DND-41 (cell line): ENCODE data around the gene RBPJ.

Experiments
- CTCF ChIP-seq: IDR thresholded peaks from 2 replicates; pipeline ENCODE4 v1.5.1; 2012; ENCODE audit warnings: borderline replicate concordance, low read length, moderate library complexity, mild to moderate bottlenecking; ENCODE audit not compliant: poor library complexity, severe bottlenecking; ENCODE audit errors: extremely low read depth
- EZH2 ChIP-seq: IDR thresholded peaks from 3 replicates; pipeline ENCODE4 v1.6.1; 2012; ENCODE audit warnings: borderline replicate concordance, low read depth, mild to moderate bottlenecking, moderate library complexity, low read length, inconsistent platforms; ENCODE audit not compliant: severe bottlenecking

GRCh38 chr4:26300314-26301307 is 20.2 kb upstream of the RBPJ start:
- TF ChIP-seq CTCF (no peak), EZH2 (no peak)
